HG03571 (cell line): ENCODE data around the gene SERPINB1.
"Not testable (repeated sequence)": the region's sequence is repeated elsewhere in the genome, so short reads cannot be mapped to it uniquely, and the experiment has no call there.

Experiments
- ATAC-seq: cut with Tn5 transposase; IDR thresholded peaks from one replicate; pipeline ENCODE4 v1.9.1; 2021; ENCODE audit not compliant: unreplicated experiment

Gene SERPINB1

DNA sequence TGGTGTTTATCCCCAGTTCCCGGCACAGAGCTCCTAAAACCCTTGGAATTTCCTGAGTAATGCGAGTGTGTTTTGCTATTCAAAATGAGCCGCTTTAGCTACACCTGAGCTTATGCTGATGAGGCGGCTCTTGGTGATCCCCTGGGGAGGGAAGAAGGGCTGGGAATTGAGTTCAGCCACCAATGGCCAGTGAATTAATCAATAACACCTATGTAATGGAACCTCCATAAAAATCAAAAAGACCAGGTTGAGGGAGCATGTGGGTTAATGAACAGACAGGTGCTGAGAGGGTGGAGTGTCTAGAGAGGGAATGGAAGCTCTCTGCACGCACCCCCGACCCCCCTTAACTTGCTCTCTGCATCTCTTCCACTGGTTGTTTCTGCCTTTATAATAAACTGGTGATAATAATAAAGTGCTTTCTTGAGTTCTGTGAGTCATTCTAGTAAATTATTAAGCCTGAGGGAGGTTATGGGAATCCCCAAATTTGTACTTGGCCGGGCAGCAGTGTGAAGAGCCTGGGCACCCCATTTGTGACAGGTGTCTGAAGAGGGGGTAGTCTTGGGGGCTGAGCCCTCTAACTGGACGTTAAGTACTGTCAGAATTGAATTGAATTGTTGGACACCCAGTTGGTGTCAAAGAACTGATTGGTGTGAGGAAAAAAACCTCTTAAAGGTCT, 24.6 kb upstream of the SERPINB1 start:
- peak; percentile 41 for ATAC-seq

DNA sequence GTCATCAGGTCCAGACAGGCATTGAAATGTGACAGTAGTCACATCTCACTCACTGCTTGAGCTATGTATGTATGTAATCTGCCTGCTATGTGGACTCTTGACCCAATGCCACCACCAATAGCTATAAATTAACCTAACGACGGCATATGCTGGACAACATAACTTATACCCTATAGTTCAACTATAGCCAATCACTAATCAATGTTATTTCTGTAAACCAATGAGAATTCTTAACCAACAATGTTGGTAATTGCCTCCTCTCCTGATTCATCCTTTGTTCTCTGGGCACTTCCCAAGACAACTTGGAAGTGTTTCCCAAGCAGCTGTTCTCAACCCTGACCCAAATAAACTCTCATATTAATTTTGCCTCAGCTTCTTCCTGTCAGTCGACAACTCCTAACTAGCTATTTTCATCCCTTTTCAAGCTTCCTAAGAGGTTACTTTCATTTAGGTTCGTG, 24.1 kb upstream of the SERPINB1 start:
- ATAC-seq = no peak

DNA sequence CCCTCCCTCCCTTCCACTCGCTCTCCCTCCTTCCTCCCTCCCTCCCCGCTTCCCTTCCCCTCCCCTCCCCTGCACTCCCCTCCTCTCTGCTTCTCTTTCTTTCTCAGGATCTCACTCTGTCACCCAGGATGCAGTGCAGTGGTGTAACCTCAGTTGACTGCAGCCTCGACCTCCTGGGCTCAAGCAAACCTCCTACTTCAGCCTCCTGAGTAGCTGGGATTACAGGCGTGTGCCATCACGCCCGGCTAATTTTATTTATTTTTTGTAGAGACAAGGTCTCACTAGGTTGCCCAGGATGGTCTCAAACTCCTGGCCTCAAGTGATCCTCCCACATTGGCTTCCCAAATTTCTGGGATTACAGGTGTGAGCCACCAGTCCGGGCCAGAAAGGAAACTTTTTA, 23.6 kb upstream of the SERPINB1 start:
- ATAC-seq = no peak

DNA sequence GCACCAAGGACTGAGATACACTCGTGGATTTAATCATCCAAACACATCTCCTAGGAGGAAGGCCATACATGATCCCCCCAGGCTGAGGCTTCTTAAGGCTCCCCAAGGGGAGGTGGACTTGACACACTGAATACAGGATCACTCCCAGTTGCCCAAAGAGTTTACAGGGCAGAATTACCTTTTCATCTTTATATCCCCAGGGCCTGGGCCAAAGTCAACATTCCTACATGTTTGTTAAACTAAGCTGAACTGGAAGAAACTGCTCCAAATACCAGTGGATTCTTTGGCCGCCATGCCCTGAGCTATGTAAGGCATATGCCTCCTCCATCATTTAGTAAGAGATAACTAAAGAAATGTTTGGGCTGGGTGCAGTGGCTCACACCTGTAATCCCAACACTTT, 22.2 kb upstream of the SERPINB1 start:
- no peak for ATAC-seq

DNA sequence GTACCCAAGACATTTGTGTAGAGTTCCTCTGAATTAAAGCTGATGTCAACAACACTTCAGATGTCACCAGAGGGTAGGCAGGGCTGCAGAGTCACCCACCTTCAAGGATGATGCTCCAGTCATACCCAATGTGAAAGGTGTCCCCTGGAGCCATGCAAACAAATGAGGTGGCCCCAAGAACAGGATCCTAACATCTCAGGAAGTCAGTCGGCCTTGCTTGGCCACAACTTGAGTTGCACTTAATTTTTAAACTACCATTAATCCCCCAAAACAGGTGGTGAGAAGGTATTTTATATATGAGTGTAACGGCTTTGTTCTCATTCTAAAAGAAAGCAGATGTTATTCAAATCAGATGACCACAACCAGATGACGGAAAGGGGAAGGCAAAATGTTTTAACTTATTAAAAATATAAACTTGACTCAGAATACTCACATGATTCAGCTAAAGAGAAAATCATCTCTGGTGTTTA, 21.1 kb upstream of the SERPINB1 start:
- ATAC-seq = peak; percentile 60

DNA sequence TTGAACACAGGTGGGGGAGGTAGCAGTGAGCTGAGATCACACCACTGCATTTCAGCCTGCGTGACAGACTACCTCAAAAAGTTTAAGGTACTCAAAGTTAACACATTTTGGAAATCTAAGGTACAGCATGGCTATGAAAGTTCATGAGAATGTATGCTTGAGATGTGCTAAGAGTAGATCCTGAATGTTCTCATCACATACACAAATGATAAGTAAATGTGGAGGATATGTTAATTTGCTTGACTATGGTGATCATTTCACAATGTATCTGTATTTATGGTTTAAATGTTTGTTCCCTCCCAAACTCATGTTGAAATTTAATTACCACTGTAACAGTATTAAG, 20.1 kb upstream of the SERPINB1 start:
- ATAC-seq = no peak

DNA sequence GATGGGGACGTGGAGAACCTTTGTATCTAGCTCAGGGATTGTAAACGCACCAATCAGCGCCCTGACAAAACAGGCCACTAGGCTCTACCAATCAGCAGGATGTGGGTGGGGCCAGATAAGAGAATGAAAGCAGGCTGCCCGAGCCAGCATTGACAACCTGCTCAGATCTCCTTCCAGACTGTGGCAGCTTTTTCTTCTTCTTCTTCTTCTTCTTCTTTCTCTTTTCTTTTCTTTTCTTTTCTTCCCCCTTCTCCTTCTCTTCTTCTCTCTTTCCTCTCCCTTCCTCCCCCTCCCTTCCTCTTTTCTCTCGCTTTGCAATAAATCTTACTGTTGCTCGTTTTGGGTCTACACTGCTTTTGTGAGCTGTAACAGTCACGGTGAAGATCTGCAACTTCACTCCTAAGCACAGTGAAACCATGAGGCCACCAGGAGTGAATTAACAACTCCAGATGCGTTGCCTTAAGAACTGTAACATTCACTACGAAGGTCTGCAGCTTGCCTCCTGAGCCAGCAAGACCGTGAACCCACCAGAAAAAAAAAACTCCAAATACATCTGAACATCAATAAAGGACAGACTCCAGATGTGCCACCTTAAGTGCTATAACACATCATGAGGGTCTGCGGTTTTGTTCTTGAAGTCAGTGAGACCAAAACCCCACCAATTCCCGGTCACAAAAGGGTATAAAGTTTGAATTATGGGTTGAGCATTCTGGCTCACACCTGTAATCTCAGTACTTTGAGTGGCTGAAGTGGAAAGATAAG, 19.6 kb upstream of the SERPINB1 start:
- no peak for ATAC-seq

DNA sequence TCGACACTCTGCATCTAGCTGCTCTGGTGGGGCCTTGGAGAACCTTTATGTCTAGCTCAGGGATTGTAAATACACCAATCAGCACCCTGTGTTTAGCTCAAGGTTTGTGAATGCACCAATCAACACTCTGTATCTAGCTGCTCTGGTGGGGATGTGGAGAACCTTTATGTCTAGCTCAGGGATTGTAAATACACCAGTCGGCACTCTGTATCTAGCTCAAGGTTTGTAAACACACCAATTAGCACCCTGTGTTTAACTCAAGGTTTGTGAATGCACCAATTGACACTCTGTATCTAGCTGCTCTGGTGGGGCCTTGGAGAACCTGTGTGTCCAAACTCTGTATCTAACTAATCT, 19.0 kb upstream of the SERPINB1 start:
- ATAC-seq = not testable (repeated sequence)

DNA sequence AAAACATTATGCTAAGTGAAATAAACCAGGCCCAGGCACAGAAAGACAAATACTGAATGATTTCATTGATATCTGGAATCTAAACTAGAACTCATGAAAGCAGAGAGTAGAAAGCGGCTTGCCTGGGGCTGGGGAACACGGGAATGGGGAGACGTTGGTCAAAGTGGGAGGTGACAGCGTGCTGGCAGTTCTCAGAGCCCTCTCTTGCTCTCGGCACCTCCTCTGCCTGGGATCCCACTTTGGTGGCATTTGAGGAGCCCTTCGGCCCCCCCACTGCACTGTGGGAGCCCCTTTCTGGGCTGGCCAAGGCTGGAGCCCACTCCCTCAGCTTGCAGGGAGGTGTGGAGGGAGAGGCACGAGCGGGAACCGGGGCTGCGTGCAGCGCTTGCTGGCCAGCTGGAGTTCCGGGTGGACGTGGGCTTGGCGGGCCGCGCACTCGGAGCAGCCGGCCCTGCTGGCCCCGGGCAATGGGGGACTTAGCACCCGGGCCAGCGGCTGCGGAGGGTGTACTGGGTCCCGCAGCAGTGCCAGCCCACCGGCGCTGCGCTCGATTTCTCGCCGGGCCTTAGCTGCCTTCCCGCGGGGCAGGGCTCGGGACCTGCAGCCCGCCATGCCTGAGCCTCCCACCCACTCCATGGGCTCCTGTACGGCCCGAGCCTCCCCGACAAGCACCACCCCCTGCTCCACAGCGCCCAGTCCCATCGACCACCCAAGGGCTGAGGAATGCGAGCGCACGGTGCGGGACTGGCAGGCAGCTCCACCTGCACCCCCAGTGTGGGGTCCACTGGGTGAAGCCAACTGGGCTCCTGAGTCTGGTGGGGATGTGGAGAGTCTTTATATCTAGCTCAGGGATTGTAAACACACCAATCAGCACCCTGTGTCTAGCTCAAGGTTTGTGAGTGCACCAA, 18.4 kb upstream of the SERPINB1 start:
- not testable (repeated sequence) for ATAC-seq

DNA sequence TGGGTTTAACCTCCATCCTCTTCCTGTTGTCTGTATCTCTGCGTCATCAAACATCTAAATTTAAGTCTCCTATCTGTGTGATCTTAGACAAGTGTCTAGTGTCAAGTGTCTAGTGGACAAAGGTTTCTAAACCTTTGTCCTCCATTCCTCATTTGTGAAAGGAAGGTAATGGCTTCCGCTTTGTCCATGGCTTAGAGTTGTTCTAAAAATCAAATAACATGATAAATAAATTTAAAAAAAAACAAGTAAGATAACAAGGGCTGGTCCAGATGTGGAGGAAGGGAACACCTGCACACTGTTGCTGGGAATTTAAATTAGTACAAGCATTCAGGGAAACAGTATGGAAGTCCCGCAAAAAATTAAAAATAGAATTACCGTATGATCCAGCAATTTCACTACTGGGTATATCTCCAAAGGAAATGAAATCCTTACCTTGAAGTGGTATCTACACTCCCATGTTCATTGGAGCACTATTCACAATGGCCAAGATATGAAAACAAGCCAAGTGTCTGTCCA, 17.6 kb upstream of the SERPINB1 start:
- no peak for ATAC-seq

DNA sequence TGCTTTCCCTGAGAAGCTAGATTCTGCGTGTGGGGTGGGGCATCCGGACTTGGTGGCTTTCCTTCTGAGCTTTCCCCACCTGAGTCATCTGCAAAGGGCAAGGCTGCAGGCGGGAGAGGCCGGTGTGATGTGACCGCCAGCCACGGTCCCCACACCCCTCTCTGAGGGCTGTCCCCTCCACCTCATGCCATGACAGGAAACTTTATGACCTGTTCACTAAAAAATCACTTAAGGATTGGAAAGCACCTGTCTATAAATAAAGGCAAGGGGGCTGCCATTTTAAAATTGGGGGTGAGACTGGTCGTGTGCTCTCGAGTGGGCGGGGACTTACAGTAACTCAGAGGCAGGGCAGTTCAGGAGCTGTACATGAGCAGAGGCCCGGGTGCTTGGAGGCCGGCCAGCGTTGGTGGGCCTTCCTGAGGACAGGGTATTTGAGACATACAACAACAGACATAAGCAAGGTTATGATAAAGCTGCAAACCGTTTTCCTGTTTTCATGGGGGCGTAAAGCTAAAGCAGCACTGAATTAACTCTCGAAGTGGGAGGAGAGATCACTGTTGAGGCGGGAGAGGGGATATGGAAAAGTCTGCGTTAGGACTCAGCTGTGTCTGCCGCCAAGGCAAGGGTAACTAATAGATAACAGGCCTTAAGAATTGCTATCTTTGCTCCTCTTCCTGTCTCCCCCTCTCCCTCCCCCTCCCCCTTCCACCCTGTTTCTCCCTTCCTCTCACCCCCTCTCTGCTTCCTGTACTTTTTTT, 16.1 kb upstream of the SERPINB1 start:
- ATAC-seq = peak; percentile 38

DNA sequence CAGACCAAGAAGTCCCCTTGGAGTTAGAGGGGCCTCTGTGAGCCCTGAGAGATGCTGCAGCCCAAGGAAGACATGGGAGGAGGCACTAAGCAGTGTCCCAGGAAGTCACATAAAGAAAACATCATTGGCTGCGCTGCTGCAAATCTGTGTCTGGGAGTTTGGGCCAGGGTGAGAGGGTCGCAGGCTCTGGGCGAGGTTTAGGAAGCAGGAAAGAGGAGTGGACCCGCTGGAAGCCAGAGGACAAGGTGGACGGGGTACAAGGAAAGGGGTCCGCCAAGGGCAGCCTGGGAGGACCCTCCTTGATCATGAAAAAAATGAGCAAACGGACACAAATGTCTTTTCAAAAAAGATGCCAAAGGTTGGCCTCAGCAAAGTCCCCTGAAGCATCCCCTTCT, 15.5 kb upstream of the SERPINB1 start:
- no peak for ATAC-seq

DNA sequence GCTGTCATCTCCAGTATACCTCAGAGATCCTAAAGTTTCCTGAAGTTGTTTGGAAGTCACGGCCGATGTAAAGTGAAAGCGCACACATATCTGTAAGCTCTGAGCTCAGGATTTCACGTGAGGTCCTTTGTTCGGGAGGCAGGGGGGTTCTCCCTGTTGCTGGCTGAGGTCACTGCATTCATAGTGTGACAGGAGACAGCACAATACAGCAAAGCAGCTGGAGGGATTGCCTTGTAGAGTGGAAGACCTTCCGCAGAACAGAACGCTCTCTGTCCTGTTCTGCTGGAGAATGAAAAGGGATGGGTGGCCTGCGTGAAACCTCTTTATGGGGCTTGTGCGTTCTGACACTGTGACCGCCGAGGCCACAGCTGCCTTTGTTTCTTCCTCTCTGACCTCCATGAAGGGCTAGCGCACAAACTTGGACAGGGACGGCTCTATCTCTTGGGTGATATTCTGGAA, 13.4 kb upstream of the SERPINB1 start:
- ATAC-seq = no peak

DNA sequence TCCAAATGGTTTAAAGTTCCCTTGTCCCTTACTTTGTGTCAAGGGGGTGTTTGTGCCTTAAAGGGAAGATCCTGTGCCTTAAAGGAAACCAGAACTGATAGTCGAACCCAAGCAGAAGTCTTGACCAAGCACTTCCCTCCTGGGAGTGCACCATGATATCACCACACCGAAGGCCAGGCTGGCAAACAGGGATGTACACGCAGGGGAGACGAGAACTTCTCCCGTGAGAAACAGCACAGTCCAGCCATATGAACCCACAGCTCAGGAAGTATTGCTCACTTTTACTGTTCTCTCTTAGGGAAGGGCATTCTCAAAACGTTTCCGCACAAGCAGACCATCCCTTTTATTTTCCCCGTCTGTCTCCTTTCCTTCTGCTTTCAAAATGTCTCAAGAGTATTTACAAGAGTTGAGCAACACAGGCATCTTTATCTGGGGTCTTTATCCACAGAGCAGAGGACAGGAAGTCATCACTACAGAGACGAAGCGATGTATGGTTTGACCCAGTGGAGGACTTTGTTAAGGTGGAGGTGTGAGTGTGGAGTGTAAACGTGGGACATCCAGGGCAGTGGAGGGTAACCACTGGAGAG, 12.8 kb upstream of the SERPINB1 start:
- no peak for ATAC-seq

DNA sequence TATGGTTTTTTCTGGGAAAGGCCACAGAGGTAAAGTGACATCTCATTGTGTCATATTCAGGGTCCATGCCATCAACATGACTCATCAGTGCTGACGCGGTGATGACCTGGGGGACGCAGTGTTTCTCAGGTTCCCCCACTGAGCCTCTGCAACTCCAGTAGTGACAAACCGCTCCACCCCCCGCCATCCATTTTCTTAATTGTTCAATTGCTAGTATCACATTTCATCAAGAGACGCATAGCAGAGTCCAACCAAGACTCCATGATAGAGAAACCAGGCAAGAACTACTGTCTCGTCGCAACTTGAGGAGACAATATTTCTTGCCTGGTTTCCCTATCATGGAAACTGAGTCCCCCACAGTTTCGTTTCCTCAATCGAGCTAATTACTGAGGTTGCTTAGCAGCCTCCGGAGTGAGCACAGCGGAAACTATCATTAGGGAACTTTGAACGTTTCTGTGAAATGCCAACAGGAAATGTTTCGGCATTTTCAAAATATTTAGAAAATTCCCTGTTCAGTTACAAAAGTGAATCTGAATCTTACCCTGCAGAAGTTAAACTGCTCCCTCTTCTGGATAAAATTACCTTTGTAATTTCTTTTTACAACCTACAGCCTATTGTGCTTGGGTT, 12.2 kb upstream of the SERPINB1 start:
- ATAC-seq = no peak

DNA sequence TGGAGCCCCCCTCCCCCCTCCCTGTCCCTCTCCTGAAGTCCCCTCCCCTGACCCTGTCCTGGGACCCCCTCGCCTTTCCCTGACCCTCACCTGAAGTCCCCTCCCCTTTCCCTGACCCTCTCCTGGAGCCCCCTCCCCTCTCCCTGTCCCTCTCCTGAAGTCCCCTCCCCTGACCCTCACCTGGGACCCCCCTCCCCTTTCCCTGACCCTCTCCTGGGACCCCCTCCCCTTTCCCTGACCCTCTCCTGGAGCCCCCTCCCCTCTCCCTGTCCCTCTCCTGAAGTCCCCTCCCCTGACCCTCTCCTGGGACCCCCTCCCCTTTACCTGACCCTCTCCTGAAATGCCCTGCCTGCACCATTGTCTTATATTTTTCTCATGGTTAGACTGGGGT, 11.7 kb upstream of the SERPINB1 start:
- ATAC-seq = not testable (repeated sequence)

DNA sequence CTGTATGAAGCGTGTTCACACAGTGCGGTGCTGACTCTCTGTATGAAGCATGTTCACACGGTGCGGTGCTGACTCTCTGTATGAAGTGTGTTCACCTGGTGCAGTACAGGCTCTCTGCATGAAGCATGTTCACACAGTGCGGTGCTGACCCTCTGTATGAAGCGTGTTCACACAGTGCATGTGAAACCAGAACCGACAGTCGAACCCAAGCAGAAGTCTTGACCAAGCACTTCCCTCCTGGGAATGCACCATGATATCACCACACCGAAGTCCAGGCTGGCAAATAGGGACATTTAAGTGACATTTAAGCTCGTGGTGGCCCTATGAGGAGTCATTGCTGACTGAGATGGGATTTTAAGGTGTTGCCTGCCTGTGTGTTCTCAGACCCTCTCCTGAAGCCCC, 11.3 kb upstream of the SERPINB1 start:
- no peak for ATAC-seq

DNA sequence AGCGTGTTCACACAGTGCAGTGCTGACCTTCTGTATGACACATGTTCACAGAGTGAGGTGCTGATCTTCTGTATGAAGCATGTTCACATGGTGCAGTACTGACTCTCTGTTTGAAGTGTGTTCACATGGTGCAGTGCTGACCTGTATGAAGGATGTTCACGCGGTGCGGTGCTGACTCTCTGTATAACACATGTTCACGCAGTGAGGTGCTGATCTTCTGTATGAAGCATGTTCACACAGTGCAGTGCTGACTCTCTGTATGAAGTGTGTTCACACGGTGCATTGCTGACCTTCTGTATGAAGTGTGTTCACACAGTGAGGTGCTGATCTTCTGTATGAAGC, 10.8 kb upstream of the SERPINB1 start:
- ATAC-seq = no peak

DNA sequence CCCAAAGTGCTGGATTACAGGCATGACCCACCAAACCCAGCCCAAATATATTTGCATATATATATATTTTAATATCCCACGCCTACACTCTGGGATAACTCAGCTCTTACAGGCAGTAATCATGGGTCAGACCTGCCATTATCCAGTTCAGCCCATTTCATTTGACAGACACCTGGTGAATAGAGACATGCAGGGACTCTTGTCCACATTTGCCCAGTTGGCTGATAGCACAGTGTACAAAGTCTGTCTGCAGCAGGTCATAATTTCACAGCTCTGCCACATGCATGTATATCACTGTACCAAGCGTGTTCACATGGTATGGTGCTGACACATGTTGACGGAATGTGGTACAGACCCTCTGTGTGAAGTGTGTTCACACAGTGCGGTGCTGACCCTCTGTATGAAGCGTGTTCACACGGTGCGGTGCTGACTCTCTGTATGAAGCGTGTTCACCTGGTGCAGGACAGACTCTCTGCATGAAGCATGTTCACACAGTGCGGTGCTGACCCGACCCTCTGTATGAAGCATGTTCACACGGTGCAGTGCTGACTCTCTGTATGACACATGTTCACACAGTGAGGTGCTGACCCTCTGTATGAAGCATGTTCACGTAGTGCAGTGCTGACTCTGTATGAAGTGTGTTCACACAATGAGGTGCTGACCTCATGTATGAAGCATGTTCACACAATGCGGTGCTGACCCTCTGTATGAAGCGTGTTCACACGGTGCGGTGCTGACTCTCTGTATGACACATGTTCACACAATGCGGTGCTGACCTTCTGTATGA, 10.3 kb upstream of the SERPINB1 start:
- no peak for ATAC-seq
